Upper lobe of left lung (tissue), 6 donors: ENCODE measurements around the gene TREH. TPM values are rescaled to one million over a fixed set of nuclear protein-coding genes. Genes with fewer than 3 reads are reported as not detected.

Experiments used
- ATAC-seq, 2 donors: fragments of 200-7000 bp; cut with Tn5 transposase; one replicate each; pipeline ENCODE4 v1.9.1; 2022; ENCODE audit warnings: mild to moderate bottlenecking in 2 of 2, moderate library complexity in 2 of 2; ENCODE audit not compliant: low FRiP score in 2 of 2
- DNase-seq, 2 donors: peaks; one replicate each; pipeline ENCODE4 v3.0.0-alpha.2; 2019 to 2020
- H3K27ac ChIP-seq, 4 donors: fragments of 200-600 bp; sonication (generic); one replicate each; pipeline ENCODE4 v1.5.1; 2016 to 2019
- H3K27me3 ChIP-seq, 4 donors: fragments of 200-600 bp; sonication (generic); one replicate each; pipeline ENCODE4 v1.5.1; 2017 to 2019
- H3K36me3 ChIP-seq, 4 donors: fragments of 200-600 bp; sonication (generic); one replicate each; pipeline ENCODE4 v1.5.1; 2016 to 2019
- H3K4me1 ChIP-seq, 4 donors: fragments of 200-600 bp; sonication (generic); one replicate each; pipeline ENCODE4 v1.5.1; 2018 to 2019
- H3K4me3 ChIP-seq, 4 donors: fragments of 200-600 bp; sonication (generic); one replicate each; pipeline ENCODE4 v1.5.1; 2017 to 2019; ENCODE audit warnings: mild to moderate bottlenecking in 2 of 4, moderate library complexity in 1 of 4
- H3K9me3 ChIP-seq, 4 donors: fragments of 200-600 bp; sonication (generic); one replicate each; pipeline ENCODE4 v1.5.1; 2018 to 2019
- EP300 ChIP-seq, 4 donors: sonication (generic); formaldehyde crosslinking; IDR thresholded peaks; one replicate each; pipeline ENCODE4 v1.5.1; 2017; ENCODE audit warnings: antibody characterized with exemption in 4 of 4, control low read depth in 2 of 4
- POLR2A ChIP-seq, 4 donors: fragments of 450-650 bp; IDR thresholded peaks; one replicate each; pipeline ENCODE4 v1.5.1; 2016 to 2017; ENCODE audit warnings: antibody characterized with exemption in 4 of 4, mild to moderate bottlenecking in 2 of 4
- POLR2AphosphoS5 ChIP-seq, 2 donors: sonication (generic); formaldehyde crosslinking; IDR thresholded peaks; one replicate each; pipeline ENCODE4 v1.5.1; 2017; ENCODE audit warnings: antibody characterized with exemption in 2 of 2
- WGBS, 2 donors: methylation state at CpG; one replicate each; pipeline ENCODE4 v1.1.5; 2017 to 2018; 5-methylcytosine and 5-hydroxymethylcytosine counted together
- total RNA-seq, 6 donors: library from RNA; depleted of rRNA in 4 of 6; stranded (reverse); fragments of >200 nt in 4 of 6; gene quantifications; one replicate each; pipeline versions ENCODE4 v1.1.0 to v1.2.1, GENCODE V29; 2016 to 2021
- TF ChIP-seq, protein P1 (sequence below), 6 experiments: fragments of 450-650 bp in 4 of 6; fragments of 200-600 bp in 2 of 6; sonication (generic) in 2 of 6; IDR thresholded peaks; one replicate each; pipeline ENCODE4 v1.5.1; 2016 to 2019; ENCODE audit warnings: antibody characterized with exemption in 6 of 6
- donor health status: DM: no; HTN: no; CAD: no; lungs with moderate emphysema.
- donor health status: DM: no; HTN: yes; CAD: no; lungs with severe emphysema.

The TREH gene
- total RNA-seq, 6 donors from 2014 or later = 0.17 to 1.0 (median 0.89) TPM; not detected in 3

DNA sequence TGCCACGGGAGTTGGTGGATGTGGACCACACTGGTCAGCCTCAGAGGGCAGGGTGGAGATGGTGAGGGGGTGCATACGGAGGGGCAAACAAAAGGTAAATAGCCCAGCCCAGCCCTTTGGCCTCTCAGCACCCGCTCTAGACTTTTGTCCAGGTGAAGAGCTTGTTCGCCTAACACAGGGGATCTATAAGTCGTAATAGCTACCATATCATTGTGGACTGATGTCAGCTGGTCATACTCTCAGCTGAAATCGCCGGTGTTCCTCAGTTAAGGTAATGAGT is 27.0 kb upstream of the TREH start:
- H3K4me3 ChIP-seq = no peak overlapping the region
- DNase-seq = no peak
- H3K4me1 ChIP-seq = peaks cover 0 to 8% (median 0%) of the 10 kb centered on the region in 4 donors
- WGBS, 2 donors = 92 to 94% methylated on average over 7 of the region's 7 CpGs
- TF ChIP-seq POLR2AphosphoS5 (IDR thresholded peaks at IDR 0.05) (no peak), POLR2A (IDR thresholded peaks at IDR 0.05) (no peak), EP300 (IDR thresholded peaks at IDR 0.05) (no peak)
- TF ChIP-seq, protein P1, sequence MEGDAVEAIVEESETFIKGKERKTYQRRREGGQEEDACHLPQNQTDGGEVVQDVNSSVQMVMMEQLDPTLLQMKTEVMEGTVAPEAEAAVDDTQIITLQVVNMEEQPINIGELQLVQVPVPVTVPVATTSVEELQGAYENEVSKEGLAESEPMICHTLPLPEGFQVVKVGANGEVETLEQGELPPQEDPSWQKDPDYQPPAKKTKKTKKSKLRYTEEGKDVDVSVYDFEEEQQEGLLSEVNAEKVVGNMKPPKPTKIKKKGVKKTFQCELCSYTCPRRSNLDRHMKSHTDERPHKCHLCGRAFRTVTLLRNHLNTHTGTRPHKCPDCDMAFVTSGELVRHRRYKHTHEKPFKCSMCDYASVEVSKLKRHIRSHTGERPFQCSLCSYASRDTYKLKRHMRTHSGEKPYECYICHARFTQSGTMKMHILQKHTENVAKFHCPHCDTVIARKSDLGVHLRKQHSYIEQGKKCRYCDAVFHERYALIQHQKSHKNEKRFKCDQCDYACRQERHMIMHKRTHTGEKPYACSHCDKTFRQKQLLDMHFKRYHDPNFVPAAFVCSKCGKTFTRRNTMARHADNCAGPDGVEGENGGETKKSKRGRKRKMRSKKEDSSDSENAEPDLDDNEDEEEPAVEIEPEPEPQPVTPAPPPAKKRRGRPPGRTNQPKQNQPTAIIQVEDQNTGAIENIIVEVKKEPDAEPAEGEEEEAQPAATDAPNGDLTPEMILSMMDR (IDR thresholded peaks at IDR 0.05) = no peak
- H3K9me3 ChIP-seq = no peaks in the 10 kb centered on the region
- H3K27me3 ChIP-seq = no peaks in the 10 kb centered on the region
- ATAC-seq = no peak
- no peak overlapping the region for H3K27ac ChIP-seq
- peaks cover 0 to 4% (median 0%) of the 10 kb centered on the region in 4 donors for H3K36me3 ChIP-seq

DNA sequence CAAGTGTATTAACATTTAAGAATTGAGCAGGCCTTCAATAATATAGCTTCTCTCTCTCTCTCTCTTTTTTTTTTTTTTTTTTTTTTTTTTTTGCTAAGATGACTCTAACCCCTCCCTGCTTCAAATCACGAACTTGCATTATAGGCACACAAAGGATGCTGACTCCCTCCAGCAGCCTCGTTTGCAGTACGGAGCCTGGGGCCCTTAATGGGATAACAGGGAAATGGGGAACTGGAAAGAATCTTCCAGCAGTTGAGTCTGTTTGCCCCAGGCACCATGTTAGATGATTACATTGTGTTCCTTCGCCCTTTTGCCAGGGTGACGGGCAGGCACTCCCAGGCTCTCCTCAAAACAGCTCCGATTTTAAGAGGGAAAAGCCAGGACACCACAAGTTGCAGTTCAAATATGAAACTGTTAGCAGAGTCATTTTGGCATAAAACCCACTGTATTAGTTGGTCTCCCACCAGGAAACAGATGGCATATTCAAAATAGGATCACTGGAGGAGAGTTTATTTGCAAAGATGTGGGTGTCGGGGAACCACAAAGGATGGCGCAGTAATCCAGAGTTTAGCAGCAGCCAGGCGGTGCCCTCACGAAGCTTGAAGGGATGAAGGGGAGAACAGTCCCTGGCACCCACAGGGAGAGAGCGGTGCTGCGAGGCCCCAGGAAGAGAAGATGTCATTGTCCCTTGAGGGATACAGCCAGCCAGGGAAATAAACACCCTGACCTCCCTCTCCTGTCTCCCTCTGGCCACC is 26.5 kb upstream of the TREH start:
- no peaks in the 10 kb centered on the region for H3K27me3 ChIP-seq
- TF ChIP-seq EP300 (IDR thresholded peaks at IDR 0.05) = no peak
- no peak for TF ChIP-seq POLR2A (IDR thresholded peaks at IDR 0.05)
- TF ChIP-seq, protein P1 (IDR thresholded peaks at IDR 0.05) = no peak
- no peak for TF ChIP-seq POLR2AphosphoS5 (IDR thresholded peaks at IDR 0.05)
- H3K4me1 ChIP-seq = peaks cover 0 to 8% (median 0%) of the 10 kb centered on the region in 4 donors
- no peak for DNase-seq
- WGBS, 2 donors = 61 to 67% methylated on average over 12 of the region's 12 CpGs
- ATAC-seq = no peak
- H3K27ac ChIP-seq = no peak overlapping the region
- H3K36me3 ChIP-seq = peaks cover 0 to 4% (median 0%) of the 10 kb centered on the region in 4 donors
- H3K4me3 ChIP-seq = no peak overlapping the region
- H3K9me3 ChIP-seq = no peaks in the 10 kb centered on the region

DNA sequence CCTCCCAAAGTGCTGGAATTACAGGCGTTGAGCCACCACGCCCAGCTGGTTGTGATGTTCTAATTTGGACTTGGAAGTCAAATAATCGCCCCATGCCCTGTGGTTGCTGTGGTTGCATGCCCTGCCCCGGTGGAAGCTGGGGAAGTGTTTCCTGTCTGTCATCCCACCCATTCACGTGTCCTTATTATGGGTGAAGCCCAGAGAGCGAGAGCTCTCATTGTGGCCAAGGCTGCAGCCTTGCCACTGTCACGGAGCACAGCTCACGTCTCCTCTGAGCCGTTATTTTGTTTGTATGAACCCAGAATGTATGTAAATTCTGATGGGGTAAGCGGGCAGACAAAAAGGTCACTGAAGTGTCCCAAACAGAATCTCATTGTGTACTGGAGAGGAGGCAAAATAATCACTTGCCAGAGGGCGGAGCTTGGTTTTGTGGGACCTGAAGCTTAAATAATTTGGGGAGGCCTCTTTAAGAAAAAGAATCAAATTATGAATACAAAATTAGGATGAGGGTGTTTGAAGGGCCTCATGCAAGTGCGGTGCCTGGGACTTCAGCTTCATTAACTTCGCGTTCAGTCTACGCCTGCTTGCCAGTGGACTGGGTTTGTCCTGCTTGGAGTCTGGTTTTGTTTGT is 25.8 kb upstream of the TREH start:
- WGBS, 2 donors = 49 to 54% methylated on average over 15 of the region's 15 CpGs
- TF ChIP-seq POLR2AphosphoS5 (IDR thresholded peaks at IDR 0.05) (peak in 1 of 2 donors; percentile 38), POLR2A (IDR thresholded peaks at IDR 0.05) (peak in 1 of 4 donors; percentile 42), EP300 (IDR thresholded peaks at IDR 0.05) (no peak)
- TF ChIP-seq, protein P1 (IDR thresholded peaks at IDR 0.05) = no peak
- no peak overlapping the region for H3K27ac ChIP-seq
- peak; percentile 34 to 67 for ATAC-seq
- no peaks in the 10 kb centered on the region for H3K27me3 ChIP-seq
- peaks cover 0 to 8% (median 0%) of the 10 kb centered on the region in 4 donors for H3K4me1 ChIP-seq
- peaks cover 0 to 6% (median 0%) of the 10 kb centered on the region in 4 donors for H3K9me3 ChIP-seq
- DNase-seq = peak in 1 of 2 donors; percentile 58
- H3K36me3 ChIP-seq = peaks cover 0 to 4% (median 0%) of the 10 kb centered on the region in 4 donors
- H3K4me3 ChIP-seq = no peak overlapping the region

DNA sequence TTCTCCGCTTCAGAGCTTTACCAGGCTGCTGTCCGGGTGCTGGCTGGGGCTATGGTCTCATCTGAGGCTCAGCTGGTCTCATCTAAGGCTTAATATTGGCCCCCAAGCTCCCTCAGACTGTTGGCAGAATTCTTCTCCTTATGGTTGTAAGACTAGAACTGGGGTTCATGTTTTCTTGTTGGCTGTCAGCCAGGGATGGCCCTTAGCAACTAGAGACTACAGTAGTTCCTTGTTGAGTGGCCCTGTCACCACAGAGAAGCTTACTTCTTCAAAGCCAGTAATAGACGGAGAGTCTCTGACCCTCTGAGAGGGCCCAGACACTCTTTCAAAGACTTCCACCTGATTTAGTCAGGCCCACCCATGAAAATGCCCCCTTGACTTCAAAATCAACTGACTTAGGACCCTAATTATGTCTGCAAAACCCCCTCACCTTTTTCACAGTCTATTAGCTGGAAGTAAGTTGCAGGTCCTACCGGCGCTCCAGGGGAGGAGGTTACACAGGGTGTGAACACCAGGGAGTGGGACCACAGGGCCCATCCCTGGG is 24.2 kb upstream of the TREH start:
- Histone ChIP-seq H3K36me3 (peaks cover 0 to 4% (median 0%) of the 10 kb centered on the region in 4 donors), H3K9me3 (peaks cover 0 to 7% (median 0%) of the 10 kb centered on the region in 4 donors), H3K4me1 (peaks cover 0 to 8% (median 0%) of the 10 kb centered on the region in 4 donors), H3K27ac (no peak overlapping the region), H3K4me3 (no peak overlapping the region), H3K27me3 (no peaks in the 10 kb centered on the region)
- WGBS, 2 donors = 87 to 91% methylated on average over 5 of the region's 5 CpGs
- TF ChIP-seq EP300 (IDR thresholded peaks at IDR 0.05) (no peak), POLR2AphosphoS5 (IDR thresholded peaks at IDR 0.05) (no peak), POLR2A (IDR thresholded peaks at IDR 0.05) (no peak)
- TF ChIP-seq, protein P1 (IDR thresholded peaks at IDR 0.05) = no peak
- ATAC-seq (peak; percentile 46 to 67), DNase-seq (peak in 1 of 2 donors; percentile 63)
